DOHH2 (cell line): ENCODE data around the gene GUK1.
"Not testable (repeated sequence)": the region's sequence is repeated elsewhere in the genome, so short reads cannot be mapped to it uniquely, and the experiment has no call there.

Experiments used
- H3F3A ChIP-seq: fragments of 200-600 bp; sonication (generic), shearing (Covaris generic); 2 replicates; pipeline ENCODE4 v1.6.0; 2016; ENCODE audit warnings: antibody characterized with exemption, mild to moderate bottlenecking; ENCODE audit not compliant: control insufficient read depth, insufficient read depth
- H3K27ac ChIP-seq: fragments of 200-600 bp; sonication (generic); 2 replicates; pipeline ENCODE4 v1.5.1; 2014; ENCODE audit warnings: low read depth, mild to moderate bottlenecking, low read length, moderate library complexity
- H3K27me3 ChIP-seq: fragments of 200-600 bp; sonication (generic); 2 replicates; pipeline ENCODE4 v1.6.1; 2014; ENCODE audit warnings: mild to moderate bottlenecking, low read length, mixed read lengths; ENCODE audit not compliant: control insufficient read depth
- H3K36me3 ChIP-seq: fragments of 200-600 bp; sonication (generic); 2 replicates; pipeline ENCODE4 v1.6.1; 2014; ENCODE audit warnings: mild to moderate bottlenecking, low read length, moderate library complexity, mixed read lengths; ENCODE audit not compliant: control insufficient read depth
- H3K4me1 ChIP-seq: fragments of 200-600 bp; sonication (generic); 2 replicates; pipeline ENCODE4 v1.6.1; 2014; ENCODE audit warnings: mild to moderate bottlenecking, low read length, mixed read lengths; ENCODE audit not compliant: control insufficient read depth
- H3K4me2 ChIP-seq: fragments of 200-600 bp; sonication (generic); 2 replicates; pipeline ENCODE4 v1.6.0; 2014; ENCODE audit warnings: mild to moderate bottlenecking, low read length, moderate library complexity
- H3K4me3 ChIP-seq: fragments of 200-600 bp; sonication (generic); 2 replicates; pipeline ENCODE4 v1.5.1; 2014; ENCODE audit warnings: mild to moderate bottlenecking, low read length, mixed read lengths
- H3K79me2 ChIP-seq: fragments of 200-600 bp; sonication (generic); 2 replicates; pipeline ENCODE4 v1.6.1; 2014; ENCODE audit warnings: mild to moderate bottlenecking, low read length, mixed read lengths; ENCODE audit not compliant: control insufficient read depth
- H3K9me2 ChIP-seq: fragments of 200-600 bp; sonication (generic); replicated peaks from 2 replicates; pipeline ENCODE4 v1.6.1; 2014; ENCODE audit warnings: mild to moderate bottlenecking, low read length, mixed read lengths; ENCODE audit not compliant: control insufficient read depth
- H3K9me3 ChIP-seq: fragments of 200-600 bp; sonication (generic); 2 replicates; pipeline ENCODE4 v1.6.1; 2014; ENCODE audit warnings: antibody characterized with exemption, low read length, mixed read lengths; ENCODE audit not compliant: control insufficient read depth, insufficient read depth
- H4K20me1 ChIP-seq: fragments of 200-600 bp; sonication (generic); 2 replicates; pipeline ENCODE4 v1.6.0; 2014; ENCODE audit warnings: low read depth, mild to moderate bottlenecking, antibody characterized with exemption, low read length, moderate library complexity; ENCODE audit not compliant: control insufficient read depth, insufficient read depth
- EZH2phosphoT487 ChIP-seq: fragments of 200-600 bp; sonication (generic); IDR thresholded peaks from 2 replicates; pipeline ENCODE4 v1.6.1; 2017; ENCODE audit warnings: borderline replicate concordance, mild to moderate bottlenecking, antibody characterized with exemption, low read length, moderate library complexity, mixed read lengths
- TF ChIP-seq, protein P1 (sequence below): fragments of 200-600 bp; sonication (generic); IDR thresholded peaks from one replicate; pipeline ENCODE4 v1.5.1; 2014; ENCODE audit warnings: antibody characterized with exemption, mild to moderate bottlenecking, low read depth, low read length; ENCODE audit not compliant: poor library complexity, severe bottlenecking

Gene GUK1

DNA sequence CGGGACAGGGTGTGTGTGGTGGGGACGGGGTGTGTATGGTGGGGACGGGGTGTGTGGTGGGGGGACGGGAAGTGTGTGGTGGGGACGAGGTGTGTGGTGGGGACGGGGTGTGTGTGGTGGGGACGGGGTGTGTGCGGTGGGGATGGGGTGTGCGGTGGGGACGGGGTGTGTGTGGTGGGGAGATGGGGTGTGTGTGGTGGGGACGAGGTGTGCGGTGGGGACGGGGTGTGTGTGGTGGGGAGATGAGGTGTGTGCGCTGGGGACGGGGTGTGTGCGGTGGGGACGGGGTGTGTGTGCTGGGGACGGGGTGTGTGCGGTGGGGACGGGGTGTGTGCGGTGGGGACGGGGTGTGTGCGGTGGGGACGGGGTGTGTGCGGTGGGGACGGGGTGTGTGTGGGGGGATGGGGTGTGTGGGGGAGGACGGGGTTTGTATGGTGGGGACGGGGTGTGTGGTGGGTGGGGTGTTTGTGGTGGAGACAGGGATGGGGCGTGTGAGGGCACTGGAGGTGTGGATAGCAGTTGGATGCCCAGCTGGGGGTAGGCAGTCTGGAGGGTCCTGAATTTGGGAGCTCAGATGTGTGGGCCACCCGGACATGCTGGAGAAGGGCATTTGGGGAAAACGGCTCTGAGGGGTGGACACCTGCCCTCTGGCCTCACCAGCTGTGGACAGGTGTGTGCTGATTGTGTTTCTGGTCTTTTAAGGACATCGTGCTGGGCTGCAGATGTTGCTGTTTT lies 42.4 kb downstream of the GUK1 start:
- Histone ChIP-seq H3K9me2 (no peaks in the 10 kb centered on the region), H3K27me3 (no peaks in the 10 kb centered on the region), H3K4me1 (no peaks in the 10 kb centered on the region), H3K79me2 (no peaks in the 10 kb centered on the region), H3K36me3 (no peaks in the 10 kb centered on the region), H4K20me1 (no peaks in the 10 kb centered on the region), H3K27ac (no peak overlapping the region), H3F3A (no peaks in the 10 kb centered on the region), H3K4me3 (no peak overlapping the region), H3K4me2 (no peak overlapping the region), H3K9me3 (no peaks in the 10 kb centered on the region)
- TF ChIP-seq, protein P1, sequence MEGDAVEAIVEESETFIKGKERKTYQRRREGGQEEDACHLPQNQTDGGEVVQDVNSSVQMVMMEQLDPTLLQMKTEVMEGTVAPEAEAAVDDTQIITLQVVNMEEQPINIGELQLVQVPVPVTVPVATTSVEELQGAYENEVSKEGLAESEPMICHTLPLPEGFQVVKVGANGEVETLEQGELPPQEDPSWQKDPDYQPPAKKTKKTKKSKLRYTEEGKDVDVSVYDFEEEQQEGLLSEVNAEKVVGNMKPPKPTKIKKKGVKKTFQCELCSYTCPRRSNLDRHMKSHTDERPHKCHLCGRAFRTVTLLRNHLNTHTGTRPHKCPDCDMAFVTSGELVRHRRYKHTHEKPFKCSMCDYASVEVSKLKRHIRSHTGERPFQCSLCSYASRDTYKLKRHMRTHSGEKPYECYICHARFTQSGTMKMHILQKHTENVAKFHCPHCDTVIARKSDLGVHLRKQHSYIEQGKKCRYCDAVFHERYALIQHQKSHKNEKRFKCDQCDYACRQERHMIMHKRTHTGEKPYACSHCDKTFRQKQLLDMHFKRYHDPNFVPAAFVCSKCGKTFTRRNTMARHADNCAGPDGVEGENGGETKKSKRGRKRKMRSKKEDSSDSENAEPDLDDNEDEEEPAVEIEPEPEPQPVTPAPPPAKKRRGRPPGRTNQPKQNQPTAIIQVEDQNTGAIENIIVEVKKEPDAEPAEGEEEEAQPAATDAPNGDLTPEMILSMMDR, result no peak
- TF ChIP-seq EZH2phosphoT487, result no peak

DNA sequence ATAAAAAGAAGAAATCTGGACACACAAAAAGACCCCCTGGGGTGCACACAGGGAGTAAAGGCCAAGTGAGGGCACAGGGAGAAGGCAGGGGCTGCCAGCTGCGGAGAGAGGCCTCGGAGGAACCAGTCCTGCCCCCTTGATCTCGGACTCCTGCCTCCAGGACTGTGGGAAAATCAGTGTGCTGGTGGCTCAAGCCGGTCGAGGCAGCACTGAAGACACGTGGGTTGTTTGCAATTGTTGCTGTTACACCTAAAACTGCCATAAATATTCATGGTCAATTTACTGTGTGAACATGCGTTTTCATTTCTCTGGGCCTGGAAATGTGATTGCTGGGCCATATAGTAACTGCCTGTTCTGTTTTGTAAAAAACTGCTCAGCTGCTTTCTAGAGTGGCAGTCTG lies 44.1 kb downstream of the GUK1 start:
- Histone ChIP-seq H3K4me3 (no peak overlapping the region), H3F3A (no peaks in the 10 kb centered on the region), H4K20me1 (no peaks in the 10 kb centered on the region), H3K9me2 (no peaks in the 10 kb centered on the region), H3K36me3 (no peaks in the 10 kb centered on the region), H3K27ac (no peak overlapping the region), H3K79me2 (no peaks in the 10 kb centered on the region), H3K4me2 (no peak overlapping the region), H3K9me3 (no peaks in the 10 kb centered on the region), H3K27me3 (no peaks in the 10 kb centered on the region), H3K4me1 (no peaks in the 10 kb centered on the region)
- TF ChIP-seq, protein P1, result no peak
- TF ChIP-seq EZH2phosphoT487, result no peak

DNA sequence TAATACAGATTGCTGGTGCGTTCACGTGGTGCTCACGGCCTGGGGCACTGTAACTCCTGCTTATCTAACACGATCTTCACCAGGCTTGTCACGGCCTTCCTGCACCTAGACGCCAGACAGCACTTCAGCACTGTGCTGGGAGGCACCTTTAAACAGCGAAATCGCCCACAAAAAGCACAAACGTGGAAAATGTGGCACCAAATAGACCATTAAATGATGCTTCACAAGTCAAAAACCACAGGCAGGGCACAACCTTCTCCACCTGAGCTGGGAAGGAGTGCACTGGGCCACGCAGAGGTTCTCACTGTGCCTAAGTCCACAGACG lies 45.5 kb downstream of the GUK1 start:
- Histone ChIP-seq H3K9me3 (no peaks in the 10 kb centered on the region), H3K4me3 (no peak overlapping the region), H3K27me3 (no peaks in the 10 kb centered on the region), H3K4me1 (no peaks in the 10 kb centered on the region), H4K20me1 (no peaks in the 10 kb centered on the region), H3K36me3 (no peaks in the 10 kb centered on the region), H3F3A (no peaks in the 10 kb centered on the region), H3K27ac (no peak overlapping the region), H3K9me2 (no peaks in the 10 kb centered on the region), H3K4me2 (no peak overlapping the region), H3K79me2 (no peaks in the 10 kb centered on the region)
- TF ChIP-seq, protein P1, result no peak
- no peak for TF ChIP-seq EZH2phosphoT487

DNA sequence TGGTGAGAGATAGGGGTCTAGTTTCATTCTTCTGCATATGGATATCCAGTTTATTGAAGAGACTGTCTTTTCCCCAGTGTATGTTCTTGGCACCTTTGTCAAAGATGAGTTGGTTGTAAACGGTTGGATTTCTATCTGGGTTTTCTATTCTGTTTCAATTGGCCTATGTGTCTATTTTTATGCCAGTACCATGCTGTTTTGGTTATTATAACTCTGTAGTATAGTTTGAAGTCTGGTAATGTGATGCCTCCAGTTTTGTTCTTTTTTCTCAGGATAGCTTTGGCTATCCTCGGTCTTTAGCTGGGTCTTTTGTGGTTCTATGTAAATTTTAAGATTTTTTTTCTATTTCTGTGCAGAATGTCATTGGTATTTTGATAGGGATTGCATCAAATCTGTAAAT lies 48.2 kb downstream of the GUK1 start:
- not testable (repeated sequence) for H3K9me3 ChIP-seq, H3K36me3 ChIP-seq, H3K9me2 ChIP-seq, H3K4me1 ChIP-seq, H3K4me2 ChIP-seq, H3F3A ChIP-seq, H3K27me3 ChIP-seq, H3K4me3 ChIP-seq, H4K20me1 ChIP-seq, H3K27ac ChIP-seq, H3K79me2 ChIP-seq
